GM18870 (cell line): ENCODE data around the gene FAM3D.

ENCODE experiments used
- ATAC-seq: cut with Tn5 transposase; IDR thresholded peaks from one replicate; pipeline ENCODE4 v1.9.1; 2021; ENCODE audit warnings: moderate library complexity; ENCODE audit not compliant: unreplicated experiment

The FAM3D gene

GRCh38 chr3:58629629-58630028, 36.9 kb downstream of the FAM3D start:
- ATAC-seq: no peak

DNA sequence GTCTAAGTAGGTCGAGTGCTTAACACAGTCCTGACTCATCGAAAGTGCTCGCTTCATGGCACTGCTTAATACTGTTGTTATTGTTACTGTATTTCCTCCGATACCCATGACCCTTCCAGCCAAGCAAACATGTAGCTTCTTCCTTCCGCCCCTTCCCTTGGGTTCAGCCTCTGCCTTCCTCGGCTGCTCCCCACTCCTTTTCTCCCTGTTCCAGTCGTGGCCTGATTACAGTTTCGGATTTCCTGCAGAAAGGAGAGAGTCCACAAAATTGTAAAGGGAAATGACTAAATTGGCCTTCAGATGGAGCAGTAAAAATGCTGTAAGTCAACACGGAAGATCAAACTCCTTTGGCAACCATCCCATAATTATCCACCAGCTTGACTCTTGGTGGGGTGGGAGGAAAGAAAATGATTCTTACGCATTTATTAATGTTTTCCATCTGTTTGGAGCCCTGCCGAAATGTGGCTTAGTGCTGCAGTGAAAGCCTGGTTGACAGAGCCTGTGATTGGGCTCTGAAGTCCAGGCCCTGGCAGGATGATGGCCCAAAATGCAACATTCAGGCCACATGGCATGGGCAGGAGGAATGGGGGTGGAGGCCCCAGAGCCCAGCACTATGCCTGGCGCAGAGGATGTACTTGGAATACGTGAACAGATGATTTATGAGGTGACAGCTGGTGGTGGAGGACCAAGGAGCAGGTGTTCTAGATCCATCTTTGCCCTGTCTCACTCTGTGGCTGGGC, 37.6 kb downstream of the FAM3D start:
- no peak for ATAC-seq

DNA sequence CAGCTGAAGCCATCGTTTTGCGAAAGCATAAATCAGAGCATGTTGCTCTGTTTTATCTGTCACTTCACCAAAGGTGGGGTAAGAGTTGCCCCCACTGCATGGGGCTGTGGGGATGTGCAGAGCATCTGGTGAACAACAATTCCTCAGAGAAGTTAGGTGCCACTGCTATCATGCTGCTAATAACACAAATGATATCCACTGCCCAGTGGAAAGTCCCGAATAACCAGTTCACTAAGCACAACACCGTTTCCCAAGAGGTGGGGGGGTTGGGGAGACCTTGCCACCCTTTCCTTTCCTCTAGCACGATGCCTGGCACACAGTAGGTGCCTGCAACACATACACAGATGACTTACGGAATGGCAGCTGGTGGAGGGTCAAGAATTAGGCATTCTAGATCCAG, 38.6 kb downstream of the FAM3D start:
- no peak for ATAC-seq

- ATAC-seq: no peak
These were observed 39.0 kb downstream of the FAM3D start for GRCh38 chr3:58627570-58627885.

GRCh38 chr3:58626841-58627569, 39.6 kb downstream of the FAM3D start:
- ATAC-seq: no peak

DNA sequence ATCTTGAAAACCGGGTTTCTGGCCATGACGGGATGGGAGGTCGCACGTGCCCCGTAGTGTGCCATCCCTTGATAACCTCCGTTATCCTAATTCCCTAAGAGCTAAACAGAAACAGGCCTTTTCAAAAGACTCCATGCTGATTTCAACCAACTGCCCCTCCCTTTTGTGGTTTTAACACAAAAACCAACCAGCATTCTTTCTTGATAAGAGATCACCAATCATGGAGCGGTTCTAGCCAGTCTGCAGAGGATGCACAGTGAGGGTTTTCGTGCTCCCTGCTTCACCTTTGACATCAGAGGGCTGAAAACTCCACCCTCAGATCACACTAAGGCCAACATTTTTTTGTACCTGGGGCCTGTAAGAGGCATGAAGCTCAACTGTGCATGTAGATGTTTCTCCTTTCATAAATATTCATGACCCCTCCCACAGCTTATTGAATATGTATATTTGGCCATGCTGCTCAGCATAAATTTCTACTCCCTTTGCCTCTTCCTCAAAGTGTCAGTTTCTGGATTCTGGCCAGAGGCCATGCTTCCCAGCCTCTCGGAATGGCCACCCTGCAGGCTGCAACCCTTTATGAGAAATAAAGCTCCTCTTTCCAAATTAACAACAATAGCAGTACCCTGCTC, 41.3 kb downstream of the FAM3D start:
- no peak for ATAC-seq

DNA sequence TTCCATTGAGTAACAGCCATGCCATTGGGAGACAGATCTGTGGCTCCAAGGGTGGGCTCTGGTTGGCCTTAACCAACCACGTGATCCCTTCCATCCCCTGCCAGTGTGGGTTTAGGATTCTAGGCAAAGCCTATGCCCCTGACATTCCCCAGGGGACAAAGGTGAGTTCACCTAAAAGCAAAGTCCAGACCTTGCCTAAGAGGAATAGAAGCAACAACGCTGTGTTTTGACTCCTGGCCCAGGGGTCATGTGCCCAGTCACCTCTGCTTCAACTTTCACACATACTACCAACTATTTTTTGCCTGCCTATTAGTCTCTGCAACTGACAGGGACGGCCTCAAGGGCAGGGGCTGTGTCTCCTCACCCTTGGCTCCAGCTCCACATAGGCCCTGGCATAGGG, 42.0 kb downstream of the FAM3D start:
- ATAC-seq: no peak

- ATAC-seq: no peak
These were observed 42.6 kb downstream of the FAM3D start for GRCh38 chr3:58623961-58624360.

DNA sequence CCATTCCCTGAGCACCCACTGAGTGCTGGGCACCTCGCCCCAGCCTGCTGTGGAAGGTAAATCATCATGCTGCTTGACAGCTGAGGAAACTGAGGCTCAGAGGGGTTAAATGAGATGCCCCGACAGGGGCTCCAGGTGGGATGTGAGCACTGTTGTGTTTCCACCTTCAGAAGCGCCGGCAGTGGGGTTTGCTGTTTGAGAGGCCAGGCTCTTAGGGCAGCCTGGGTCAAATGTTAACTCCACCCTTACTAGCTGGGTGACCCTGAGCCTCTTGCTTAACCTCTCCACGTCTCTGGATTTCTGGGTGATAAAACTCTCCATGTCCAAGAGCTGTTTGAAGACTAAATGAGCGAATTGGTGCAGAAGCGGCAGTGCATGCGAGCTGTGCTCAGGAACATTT, 43.1 kb downstream of the FAM3D start:
- ATAC-seq: no peak

- ATAC-seq: no peak
These were observed 43.7 kb downstream of the FAM3D start for GRCh38 chr3:58622892-58623291.

- ATAC-seq: no peak
These were observed 44.1 kb downstream of the FAM3D start for GRCh38 chr3:58622436-58622835.

DNA sequence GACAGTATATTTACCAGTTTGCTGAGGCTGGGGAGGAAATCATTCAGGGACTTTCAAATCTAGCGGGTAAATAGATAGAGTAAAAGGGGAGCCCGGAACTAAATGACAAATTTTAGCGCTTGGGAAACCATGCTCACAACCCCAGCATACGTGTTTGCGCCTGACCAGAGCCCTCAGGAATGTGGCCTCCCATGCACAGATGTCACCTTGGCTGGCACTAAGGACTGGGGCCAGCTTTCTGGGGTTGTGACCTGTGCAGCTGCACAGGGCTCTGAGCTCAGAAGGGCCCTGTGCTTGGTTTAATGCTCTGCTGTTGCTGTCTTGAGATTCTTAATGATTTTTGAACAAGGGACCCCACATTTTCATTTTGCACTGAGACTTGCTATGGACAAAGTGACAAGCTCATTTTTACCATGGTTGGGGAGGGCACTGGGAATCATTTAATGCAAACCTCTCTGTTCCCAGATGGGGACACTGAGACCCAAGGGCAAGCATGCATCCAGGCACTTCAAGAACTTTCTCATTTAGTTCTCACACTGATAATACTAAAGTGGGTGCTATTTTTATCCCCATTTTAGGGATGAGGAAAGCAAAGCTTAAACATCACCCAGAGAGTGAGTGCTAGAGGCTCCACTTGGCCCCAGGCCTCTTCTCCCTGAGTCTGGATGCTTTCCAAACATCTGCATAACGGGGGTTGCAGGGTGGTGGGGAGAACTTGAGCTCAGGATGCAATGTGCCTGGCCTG, 45.3 kb downstream of the FAM3D start:
- no peak for ATAC-seq

GRCh38 chr3:58620421-58620820, 46.2 kb downstream of the FAM3D start:
- ATAC-seq: no peak

- ATAC-seq: no peak
These were observed 49.2 kb downstream of the FAM3D start for GRCh38 chr3:58617338-58617761.

- no peak for ATAC-seq
These were observed 53.1 kb downstream of the FAM3D start for GRCh38 chr3:58613236-58614132.

- ATAC-seq: no peak
These were observed 53.7 kb downstream of the FAM3D start for GRCh38 chr3:58612830-58613229.

DNA sequence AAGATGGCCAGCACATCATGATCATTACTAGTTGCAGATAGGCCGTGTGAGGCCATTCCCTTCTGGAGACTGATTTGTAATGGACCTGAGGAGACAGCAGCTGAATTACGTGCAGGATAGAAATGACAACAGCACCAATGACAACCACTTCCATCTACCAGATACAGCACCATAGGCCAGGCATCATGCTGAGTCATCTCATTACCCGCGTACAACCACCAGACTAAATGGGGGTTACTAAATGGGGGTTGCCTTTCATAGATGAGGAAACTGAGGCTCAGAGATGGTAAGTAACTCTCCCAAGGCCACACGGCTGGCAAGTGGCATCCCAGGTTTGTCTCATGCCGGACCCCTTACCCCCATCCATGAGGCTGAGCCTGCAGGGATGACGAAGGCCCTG, 56.6 kb downstream of the FAM3D start:
- peak; percentile 56 for ATAC-seq

- ATAC-seq: no peak
These were observed 57.9 kb downstream of the FAM3D start for GRCh38 chr3:58608648-58609047.

GRCh38 chr3:58607816-58608215, 58.8 kb downstream of the FAM3D start:
- ATAC-seq: no peak

DNA sequence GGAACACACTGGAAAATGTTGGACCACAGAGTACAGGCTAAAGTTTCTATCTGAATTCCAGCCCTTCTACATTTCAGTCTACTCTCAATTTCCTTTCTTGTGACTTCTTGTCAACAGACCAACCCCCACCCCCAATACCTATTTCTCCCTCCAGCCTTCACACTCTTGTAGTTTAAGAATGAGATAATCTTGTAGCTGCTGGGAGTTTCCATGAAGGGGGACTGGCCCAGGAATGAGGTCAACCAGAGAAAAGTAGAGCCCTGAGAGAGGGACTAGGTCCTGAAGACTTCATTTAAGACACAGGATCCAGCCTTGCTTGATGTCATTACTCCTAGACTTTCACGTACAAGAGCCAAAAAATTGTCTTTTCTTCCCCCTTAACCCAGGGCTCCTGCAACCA, 59.9 kb downstream of the FAM3D start:
- ATAC-seq: no peak

DNA sequence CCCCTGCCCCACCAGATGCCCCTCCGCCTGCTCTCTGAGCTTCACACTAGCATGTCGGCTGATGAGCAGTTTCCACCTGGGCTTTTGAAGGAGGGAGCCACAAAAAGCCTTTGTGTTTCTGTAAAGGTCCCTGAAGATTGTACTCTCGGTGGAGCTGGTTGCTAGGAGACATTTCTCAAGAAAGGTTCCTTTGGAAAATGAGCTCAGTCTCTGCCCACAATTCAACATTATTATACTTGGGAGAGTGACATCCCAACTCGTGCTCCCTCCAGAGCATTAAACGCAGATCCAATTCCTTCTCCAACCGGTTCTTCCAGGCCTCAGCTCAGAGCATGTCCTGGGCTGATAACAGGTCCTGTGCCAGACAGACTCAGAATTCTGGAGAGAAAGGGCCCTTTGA, 62.5 kb downstream of the FAM3D start:
- no peak for ATAC-seq
